Stimulated activated naive CD4-positive, alpha-beta T cell treated with Interleukin-2 at 50 U/mL for 16 hours (primary cell): ENCODE measurements around the gene HLA-DPA1.

Experiments used
- DNase-seq: peaks from one replicate; lab custom pipeline; 2025; lab: John Stamatoyannopoulos, UW

The HLA-DPA1 gene

DNA sequence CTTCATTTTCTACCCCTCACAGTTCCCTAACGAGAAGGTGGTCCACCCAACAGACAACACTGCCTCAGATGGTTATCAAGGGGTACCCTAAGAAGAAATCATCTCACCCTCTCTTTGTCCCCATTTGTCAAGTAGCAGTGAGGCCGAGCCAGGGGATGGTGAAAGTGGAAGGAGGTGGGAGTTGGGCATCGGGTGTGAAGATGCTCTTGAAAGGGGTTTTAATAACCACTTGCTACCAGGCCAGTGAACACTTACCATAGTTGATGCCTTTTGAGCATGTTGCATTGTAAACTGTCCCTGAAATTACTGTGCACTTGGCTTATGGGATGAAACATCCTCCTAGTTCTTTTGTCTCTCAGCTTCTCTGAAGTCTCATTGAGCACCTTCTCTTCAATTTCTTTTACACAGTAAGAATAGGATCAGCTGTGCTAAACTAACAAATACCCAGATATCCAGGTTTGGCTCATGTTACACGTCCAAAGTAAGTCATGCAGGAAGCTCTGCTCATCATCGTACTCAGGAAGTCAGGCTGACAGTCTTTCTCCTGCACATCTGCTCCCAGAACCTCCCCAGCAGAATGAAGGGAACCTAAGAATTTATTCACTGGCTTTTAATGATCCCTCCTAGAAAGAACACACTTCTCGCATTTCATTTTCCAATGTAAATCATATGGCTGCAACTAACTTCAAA lies 15.6 kb upstream of the HLA-DPA1 start:
- DNase-seq = no peak

DNA sequence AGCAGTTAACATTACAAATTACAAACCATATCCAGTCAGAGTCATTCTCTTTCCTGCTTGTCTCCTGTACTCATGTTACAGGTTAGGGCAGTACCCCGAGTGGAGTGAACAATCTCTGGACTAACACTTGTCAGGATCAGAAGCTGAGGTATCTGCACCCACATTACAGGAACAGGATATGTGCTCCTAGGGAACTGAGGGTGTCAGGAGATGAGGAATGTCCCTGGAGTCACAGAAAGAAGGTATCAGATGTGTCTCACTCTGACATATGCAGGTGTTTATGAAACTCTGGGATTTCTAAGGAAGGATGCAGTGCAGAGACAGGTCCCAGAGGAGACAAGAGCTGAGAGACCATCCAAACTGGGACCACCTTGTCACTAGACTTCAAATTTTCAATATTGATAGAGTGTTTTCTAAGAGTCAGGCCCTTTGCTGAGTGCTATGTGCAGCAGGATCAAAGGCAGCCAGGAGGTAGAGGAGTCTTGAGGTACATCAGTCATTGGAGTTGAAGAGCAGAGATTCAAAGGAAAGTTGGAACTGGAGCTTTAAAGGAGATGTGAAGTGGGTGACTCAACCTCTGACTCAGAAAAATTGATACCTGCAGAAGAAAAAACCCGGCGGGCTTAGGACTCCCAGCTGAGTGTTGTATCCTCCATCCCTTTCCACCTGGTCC lies 14.9 kb upstream of the HLA-DPA1 start:
- DNase-seq = no peak

DNA sequence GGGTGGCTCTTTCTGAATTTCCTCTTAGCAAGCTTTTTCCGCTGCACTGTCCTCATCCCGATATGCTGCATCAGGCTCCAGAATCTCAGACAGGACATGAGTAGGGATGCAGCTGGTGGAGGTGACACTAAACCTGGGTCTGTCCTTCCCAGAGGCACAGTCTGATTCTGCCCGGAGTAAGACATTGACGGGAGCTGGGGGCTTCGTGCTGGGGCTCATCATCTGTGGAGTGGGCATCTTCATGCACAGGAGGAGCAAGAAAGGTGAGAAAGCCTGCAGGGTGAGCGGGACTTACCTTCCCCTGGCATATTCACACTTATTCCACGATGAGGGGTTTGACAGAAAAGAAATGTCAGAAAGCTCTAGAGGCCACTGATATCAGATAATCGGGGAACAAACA lies 12.2 kb upstream of the HLA-DPA1 start:
- DNase-seq = no peak

DNA sequence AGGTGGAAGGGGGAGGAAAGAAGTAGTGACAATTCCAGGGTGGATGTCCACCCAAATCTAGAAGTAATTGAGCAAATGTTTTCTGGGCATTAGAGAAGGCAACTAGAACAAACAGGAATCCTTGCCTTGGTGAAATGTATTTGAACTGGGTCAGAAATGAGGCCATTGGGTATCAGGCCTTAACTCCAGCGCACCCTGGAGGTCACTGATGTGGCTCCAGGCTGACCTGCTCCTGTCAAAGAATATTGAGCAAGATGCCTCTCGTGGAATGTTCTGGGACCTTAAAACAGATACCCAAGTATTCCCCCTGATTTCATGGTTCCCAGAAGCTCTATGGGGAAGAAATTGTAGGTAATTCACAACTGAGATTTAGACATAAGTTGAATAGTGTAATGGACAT lies 9.3 kb upstream of the HLA-DPA1 start:
- DNase-seq = no peak

DNA sequence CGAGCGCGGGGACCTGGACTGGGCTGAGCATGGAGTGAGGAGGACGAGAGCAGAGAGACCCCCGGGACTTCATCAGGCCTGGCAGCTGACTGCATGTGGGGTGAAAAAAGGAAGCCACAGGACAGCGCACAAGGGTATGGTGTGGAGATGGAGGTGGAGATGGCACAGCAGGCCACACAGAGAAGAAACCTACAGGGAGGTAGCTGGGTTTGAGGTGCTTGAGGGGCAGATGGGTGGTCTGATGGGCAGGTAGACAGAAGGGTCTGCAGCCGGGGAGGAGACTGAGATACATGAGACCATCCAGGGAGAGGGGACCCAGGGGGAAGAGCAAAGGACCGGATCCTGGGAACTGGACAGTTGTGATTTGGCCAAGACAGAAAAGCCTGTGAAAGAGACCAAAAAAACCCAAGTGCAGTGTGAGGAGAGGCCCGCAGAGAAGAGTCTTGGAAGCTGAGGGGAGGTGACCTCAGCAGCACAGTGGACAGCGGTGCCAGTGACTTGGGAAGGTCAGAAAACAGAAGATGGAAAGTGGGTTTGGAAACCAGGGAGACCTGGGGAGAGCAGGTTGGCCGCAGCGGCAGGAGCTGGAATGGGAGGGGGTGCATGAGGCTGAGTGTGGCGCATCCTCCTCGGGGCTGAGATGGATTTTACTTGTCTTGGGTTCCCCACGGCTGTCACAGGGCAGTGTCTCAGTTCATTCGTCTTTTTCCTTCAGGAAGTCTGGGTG lies 7.8 kb upstream of the HLA-DPA1 start:
- DNase-seq = no peak

DNA sequence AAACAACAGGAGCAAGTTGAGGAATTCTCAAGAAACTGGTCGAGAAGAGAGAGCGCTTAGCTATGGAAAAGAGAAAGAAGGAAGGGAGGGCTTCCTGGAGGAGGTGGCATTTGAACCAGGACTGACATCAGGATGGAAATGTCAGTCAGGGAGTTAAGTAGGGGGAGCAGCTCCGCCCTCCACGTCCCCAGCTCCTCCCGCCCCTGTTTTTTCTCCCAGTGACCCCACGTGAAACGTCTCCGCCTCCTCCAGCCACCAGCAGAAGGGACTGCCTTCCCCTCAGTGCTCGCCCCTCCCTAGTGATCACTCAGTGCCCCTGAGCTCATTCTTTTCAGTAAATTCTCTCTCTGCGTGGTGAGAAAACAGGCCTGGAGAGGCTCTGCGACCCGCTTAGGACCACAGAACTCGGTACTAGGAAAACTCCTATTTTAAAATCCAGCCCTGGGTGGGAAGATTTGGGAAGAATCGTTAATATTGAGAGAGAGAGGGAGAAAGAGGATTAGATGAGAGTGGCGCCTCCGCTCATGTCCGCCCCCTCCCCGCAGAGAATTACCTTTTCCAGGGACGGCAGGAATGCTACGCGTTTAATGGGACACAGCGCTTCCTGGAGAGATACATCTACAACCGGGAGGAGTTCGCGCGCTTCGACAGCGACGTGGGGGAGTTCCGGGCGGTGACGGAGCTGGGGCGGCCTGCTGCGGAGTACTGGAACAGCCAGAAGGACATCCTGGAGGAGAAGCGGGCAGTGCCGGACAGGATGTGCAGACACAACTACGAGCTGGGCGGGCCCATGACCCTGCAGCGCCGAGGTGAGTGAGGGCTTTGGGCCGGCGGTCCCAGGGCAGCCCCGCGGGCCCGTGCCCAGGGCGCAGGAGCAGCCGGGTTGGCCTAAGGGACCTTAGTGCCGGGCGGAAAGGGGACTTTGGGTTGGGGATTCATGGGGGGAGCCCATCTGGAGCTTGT lies 7.0 kb upstream of the HLA-DPA1 start:
- DNase-seq = no peak

DNA sequence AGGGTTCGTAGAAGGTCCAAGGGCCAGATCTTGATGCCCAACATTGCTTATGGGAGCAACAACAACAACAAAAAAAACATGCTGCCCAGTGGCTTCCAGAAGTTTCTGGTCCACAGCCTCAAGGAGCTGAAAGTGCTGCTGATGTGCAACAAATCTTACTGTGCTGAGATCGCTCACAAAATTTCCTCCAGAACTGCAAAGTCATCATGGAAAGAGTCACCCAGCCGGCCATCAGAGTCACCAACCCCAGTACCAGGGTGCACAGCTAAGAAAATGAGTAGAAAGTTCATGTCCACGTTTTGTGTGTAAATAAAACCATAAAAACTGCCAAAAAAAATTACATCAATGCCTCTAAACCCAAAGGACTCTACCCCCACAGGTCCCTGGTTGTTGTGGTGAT lies 6.1 kb upstream of the HLA-DPA1 start:
- DNase-seq = no peak

DNA sequence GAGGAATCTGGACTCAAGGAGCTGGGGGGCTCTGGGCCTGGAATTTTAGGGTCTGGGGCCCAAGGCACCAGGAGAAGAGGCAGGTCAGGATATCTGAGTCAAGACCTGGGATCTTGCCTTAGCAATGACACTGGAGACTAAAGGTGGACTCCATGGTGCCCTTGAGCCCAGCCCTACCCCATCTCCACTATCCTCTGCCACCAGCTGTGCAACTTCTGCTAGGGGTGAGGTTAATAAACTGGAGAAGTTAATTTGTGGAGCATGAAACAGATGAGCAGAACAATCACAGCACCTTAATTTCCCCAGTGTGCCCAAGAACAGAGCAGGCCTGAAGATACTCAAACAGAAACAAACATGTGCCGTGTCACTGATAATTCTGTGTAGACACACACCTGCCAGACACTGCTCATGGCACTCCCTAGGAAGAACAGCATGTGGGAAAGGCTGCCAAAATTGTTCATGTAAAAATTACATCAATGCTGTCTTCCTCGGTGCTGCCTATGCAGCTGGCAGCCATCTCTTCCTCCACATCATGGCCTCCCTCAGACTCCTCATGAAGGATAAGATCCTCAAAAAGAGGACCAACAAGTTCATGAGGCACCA lies 5.6 kb upstream of the HLA-DPA1 start:
- DNase-seq = no peak

DNA sequence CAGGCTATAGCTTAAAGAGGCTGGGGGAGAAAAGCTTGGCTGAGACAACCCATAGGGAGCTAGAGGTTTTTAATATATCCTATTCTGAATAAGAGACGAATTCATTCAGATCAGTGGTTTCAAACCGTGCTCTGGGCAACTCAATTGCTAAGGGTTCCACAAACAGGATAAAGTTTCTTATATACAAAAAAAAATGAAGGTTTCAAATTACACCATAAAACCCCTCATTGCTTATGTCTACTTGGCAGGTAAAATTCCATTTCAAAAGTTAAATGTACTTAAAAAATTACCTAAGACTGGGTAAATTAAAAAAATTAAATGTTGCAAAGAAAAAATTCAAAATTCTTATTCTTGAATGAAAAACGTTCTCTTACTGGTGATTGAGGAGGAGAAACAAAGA lies 5.0 kb upstream of the HLA-DPA1 start:
- DNase-seq = no peak

DNA sequence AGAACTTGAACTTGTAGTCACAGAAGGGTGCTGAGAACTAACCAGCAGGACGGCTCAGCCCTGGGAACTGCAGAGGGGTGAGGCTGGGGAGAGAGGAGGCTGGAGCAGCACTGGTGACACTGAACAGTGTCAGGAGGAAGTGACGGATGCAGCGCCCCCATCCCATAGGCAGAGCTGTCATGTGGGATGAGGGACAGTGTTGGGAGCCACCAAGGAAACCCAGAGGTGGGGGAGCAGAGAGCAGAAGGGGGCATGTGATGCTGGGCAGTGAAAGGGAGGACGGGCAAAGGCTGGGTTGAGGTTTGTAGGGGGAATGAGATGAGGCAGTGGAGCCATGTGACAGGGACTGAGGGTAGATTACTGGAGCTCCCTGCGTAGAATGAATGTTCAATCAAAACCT lies 4.5 kb upstream of the HLA-DPA1 start:
- no peak for DNase-seq

DNA sequence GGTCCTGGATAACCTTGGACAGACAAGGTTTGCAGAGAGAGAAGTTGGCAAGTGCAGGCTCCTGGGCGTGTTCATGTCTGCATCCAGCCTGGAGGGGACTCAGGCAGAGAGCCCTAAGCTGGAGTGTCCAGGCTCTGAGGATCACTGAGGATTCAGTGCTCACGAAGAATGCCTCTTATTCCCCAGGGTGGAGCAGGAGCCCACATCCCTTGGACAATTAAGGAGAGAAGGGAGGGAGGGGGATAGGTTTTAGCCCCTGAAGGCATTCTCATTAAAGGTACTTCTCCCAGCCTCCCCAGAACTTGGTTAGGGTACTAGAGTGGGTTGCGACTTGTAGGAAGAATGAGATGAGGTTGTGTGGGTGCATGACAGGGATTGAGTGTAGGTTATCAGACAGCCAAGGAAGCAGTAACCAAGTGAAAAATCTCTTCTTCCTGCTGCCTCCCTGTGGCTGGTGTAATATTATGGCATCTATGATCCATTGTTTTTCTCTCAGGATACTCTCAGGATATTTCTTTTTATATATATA lies 3.0 kb upstream of the HLA-DPA1 start:
- no peak for DNase-seq

DNA sequence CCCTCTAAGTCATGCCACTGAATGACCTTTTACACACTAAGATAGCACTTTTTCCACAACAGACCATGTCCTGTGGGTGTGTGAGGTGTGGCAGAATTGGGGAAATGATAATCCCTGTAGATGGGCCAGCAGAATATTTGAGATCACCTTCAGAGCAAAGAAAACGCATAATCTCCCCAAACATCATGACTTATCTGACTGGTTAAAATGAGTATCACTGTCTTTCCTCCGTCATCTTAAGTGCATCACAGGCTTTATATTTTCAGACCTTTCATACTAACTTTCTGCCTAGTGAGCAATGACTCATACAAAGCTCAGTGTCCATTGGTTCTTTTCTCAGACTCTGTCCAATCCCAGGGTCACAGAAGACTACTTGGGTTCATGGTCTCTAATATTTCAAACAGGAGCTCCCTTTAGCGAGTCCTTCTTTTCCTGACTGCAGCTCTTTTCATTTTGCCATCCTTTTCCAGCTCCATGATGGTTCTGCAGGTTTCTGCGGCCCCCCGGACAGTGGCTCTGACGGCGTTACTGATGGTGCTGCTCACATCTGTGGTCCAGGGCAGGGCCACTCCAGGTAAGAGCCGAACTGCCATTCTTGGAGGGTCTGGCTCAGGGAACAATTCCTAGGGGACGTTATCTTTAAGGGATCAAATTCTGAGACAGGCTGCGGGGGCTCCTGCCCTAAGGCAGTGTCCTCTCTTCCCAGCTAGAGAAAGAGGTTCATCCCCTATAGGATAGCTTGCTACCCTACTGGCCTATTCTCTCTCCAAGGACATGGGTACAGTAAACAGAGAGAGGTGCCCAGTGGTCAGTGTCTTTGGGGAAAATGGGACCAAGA lies 2.3 kb upstream of the HLA-DPA1 start, which contains the start of gene HLA-DPB1:
Gene HLA-DPB1 (plus strand): TSS at position 423 of the 838 bp plus-strand sequence. CDS start 52 bp downstream, at position 475.
- no peak for DNase-seq

DNA sequence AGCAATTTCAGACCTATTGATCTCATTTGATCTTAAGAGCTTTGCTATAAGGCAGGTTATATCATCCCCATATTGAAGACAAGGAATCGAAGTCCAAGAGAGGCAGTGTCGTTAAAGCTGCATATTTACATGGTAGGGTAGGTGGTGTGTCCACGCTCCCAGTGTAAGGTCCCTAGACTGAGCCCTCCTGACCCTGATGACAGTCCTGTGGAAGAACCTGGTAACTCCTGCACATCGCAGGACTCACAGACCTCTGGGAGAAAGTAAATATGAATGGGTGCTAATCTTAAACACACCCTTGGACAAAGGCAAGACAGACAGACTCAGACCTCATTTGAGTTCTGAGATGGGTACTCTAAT lies 1.7 kb upstream of the HLA-DPA1 start:
- no peak for DNase-seq

DNA sequence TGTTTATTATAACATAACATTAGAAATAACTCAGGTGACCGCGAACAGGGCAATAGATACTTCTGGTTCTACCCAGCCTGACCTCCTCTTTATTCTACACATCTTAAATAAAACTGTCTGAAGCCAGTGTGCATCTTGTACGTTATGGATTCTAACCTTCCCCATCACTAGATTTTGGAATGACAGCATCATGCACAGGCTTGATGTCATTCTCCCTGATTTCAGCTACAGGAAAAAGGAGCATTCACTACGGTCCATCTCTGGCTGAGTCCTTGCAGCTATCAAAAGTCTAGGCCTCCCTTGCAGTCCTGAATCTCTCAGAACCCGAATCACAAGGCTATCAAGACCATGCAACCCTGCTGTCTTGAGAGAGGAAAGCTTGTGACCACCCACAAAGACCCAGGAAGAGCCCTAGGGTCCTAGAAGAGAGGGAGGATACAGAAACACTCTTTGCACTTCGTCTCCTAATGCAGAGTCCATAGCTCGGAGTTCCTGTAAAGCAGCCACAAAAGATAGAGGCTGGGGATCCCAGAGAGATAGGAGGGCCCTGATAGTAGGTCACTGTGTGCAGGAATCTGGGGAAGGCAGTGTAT lies 845 bp downstream of the HLA-DPA1 start:
- no peak for DNase-seq

DNA sequence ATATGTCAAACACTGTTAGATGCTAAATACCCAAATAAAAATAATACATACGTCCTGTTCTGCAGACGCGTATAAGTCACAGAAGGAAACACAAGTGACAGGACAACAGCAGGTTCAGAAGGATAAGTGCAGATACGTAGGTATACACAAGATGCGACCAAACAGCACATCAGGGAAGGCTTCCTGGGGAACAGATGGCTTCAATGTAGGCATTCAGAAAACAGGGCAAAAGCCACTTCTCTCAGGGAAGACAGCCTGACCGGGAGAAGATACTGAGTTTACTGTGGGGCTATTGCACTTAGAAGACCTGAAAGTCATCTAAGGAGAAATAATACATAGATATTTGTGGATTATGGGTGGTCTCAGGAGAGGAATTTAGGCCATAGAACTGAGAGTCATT lies 1.9 kb downstream of the HLA-DPA1 start:
- no peak for DNase-seq

DNA sequence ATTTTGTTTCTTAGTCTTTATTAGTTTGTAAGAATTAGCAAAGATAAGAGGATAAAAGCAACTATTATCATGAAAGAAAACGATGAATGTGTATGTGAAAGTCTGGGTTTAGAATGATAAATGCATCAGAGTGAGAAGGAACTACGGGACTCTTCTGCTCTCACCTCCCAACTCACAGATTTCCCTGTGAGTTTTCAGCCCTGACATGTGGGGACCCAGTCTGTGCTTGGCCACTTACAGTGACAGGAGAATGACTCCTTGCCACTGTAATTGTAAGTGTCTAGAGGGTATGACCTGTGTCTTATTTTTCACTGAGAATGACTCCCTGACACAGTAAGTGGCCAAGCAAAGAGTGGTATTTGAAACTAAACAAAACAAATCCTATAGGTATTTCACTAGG lies 2.5 kb downstream of the HLA-DPA1 start:
- DNase-seq = no peak

DNA sequence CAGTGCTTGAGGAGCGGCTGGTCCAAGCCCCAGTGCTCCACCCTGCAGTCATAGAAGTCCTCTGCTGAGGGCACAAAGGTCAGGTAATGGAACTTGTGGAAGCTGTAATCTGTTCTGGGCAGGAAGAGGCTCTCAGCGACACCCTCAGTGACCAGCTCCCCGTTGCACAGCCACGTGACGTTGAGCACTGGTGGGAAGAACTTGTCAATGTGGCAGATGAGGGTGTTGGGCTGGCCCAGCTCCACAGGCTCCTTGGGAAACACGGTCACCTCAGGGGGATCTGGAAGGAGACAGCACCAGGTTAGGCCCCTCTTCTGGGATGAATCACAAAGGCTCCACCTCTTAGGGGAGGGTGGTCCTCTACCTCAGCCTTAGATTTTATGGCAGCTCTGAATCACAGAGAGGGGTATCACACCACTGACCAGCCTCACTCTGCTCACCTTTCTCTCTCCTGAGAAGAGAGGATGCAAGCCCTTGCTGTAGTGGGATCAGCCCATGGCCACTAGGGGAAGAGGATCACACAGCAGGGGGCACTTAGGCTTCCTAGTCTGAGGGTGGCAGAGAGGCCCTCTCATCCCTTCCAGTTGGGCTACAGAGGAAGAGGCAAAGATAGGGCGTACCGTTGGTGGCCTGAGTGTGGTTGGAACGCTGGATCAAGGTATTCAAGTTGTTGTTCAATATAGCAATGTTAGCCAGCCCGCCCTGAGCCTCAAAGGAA lies 4.3 kb downstream of the HLA-DPA1 start:
- no peak for DNase-seq

DNA sequence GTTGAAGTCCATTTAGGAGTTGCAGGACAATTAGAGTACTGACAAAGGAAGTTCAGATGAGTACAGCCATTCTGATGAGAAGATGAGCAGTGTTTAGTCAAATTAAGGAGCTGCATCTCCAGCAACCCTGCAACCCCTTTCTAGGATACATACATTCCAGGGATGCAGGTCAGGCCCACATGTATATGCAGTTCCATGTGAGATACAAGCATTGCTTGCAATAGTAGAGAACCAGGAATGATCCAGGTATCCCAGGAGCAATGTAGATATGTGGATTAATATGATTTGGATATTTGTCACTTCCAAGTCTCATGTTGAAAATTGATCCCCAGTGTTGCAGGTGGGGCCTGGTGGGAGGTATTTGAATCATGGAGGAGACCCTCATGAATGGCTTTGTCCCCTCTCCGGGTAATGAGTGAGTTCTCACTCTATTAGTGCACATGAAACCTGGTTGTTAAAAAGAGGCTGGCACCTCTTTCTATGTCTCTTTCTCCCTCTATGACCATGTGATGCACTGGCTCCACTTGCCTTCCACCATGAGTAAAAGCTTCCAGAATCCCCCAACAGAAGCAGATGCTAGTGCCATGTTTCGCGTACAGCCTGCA lies 6.4 kb downstream of the HLA-DPA1 start:
- no peak for DNase-seq

DNA sequence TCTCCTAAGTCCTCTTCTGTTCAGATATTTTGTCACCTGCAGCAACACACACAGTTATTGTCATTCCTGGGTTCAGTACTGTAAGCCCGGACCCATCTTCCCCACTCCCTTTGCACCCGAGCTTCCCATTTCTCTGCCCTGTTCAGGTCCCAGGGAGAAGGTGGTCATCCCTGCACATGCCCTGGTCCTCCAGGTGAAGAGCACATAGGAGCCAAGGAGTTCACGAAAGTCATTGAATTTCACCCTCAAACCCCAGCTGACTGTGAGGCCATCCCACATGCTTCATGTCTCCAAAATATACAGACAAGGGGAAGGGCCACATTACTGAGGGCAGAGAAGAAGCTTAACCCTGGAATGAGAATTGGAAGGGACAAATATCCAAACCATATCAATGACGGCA lies 8.1 kb downstream of the HLA-DPA1 start:
- no peak for DNase-seq
